ENCODE measurements around the gene TOPBP1.
"Not testable (repeated sequence)": the region's sequence is repeated elsewhere in the genome, so short reads cannot be mapped to it uniquely, and the experiment has no call there.

Gene TOPBP1

DNA sequence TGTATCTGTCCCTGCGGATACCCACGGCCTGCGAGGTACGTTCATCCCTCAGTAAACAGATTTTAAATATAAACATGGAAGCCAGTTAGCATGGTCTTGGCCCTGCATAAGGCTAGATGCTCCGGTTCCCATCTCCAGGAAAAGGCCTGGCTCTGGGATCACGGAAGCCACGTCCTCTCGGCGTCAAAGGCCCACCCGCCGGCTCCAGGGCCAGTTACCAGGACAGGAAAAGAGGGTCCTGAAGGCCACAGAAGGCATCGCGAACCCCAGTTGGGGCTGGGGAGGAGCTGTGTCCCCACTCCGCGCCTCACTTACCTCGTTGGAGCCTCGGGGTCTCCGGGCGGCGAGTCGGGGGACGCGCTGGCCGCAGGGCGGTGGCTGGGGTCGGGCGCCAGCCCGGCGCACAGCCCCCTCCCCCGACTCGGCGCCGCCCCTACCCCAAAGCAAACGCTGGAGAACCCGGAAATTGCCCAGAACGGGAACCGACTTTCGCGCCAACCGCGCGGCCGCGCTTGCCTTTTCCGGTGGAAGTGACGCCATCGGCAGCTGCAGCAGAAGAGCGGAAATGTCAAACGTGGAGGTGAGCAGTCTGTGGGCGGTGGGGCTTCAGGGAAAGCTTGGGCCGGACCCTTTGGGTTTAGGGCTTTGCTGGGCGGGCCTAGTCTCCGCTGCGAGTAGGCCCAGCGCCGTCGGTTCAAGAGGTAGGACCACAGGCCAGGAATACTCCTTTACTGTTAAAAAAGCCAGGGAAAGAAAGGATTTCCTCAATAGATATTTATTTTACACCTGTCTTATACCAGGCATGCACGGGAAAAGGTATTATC, at the start of gene TOPBP1:
TOPBP1 (minus strand) TSS at position 488 of the 824 bp plus-strand sequence. CDS start 814 bp downstream, outside the sequence.
- DNase-seq: peak; percentile 95

DNA sequence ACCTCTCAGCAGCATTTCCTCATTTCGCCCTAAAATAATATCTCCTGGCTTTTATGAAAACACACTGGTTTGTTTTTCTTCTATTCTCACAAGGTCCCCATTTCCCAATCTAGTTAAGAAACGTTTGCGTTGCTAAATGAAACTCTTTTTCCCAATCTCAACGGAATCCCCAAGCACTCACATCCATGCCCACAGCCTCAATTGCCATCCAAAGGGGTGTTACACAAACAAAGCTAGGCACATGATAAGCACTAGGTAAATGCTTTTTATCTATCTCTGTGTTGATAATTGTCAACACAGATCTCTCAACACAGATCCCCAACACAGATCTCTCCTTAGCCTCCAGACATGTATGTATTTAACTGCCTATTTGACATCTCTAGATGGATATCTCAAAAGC, 49.3 kb upstream of the TOPBP1 start:
- DNase-seq: no peak

DNA sequence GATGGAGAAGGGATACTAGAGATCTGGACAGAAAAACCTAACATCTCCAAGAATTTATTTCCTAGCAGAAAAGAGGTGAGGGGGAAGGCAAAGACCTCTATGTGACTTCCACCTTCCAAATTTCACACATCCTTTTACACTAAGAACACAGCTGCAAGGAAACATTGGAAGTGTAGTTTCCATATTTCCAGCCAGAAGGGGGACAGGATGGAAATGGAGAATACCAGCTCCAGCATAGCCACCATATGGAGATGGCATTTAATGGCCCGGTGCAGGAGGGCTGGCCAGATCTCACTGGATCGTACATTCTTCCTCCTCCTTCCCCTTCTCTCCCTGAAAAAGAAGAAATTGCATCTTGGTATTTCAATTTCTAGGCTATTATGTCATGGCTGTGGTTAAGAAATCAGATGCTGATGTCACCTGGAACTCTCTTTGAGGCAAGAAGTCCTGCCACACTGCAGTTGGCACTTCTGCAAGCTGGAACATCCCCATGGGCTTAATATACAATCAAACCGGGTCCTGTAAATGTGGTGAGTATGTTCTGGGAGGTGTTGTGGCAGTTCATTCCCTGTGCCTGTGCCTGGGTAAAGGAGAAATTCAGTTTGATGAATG, 47.5 kb upstream of the TOPBP1 start:
- DNase-seq: no peak

DNA sequence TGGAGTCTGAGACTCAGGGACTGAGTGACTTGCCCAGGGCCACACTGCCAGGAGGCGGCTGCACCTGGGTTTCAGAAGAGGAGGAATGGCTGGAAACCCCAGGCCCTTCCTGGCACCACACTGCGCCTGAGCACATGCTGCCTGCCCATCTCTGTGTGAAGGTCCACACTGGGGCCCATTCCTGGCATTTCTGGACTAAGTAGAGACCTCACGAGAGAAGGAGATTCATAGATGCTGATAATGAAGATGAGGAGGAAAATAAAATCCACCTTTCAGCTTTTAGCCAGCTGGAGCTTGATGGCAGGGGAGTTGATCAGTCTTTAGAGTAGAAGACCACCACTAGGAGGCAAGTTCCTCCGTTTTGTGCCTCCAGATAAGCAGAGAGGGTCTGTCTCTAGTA, 44.3 kb upstream of the TOPBP1 start:
- no peak for DNase-seq

DNA sequence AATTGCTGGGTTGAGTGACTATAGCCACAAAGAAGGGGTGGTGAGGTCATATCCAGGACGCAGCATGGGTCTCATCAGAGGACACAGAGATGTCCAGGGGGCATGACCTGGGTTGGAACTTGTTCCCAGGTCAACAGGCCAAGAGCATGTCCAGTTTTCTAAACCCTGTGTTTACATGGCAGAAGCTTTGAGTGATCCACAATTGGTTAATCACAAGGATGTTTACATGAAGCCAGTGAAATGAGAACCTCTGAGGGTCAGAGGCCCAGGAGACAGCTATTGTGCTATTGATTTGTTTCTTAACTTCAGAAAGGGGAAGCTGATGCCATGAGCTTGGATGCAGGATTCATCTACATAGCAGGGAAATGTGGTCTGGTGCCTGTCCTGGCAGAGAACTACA, 42.2 kb upstream of the TOPBP1 start:
- no peak for DNase-seq

DNA sequence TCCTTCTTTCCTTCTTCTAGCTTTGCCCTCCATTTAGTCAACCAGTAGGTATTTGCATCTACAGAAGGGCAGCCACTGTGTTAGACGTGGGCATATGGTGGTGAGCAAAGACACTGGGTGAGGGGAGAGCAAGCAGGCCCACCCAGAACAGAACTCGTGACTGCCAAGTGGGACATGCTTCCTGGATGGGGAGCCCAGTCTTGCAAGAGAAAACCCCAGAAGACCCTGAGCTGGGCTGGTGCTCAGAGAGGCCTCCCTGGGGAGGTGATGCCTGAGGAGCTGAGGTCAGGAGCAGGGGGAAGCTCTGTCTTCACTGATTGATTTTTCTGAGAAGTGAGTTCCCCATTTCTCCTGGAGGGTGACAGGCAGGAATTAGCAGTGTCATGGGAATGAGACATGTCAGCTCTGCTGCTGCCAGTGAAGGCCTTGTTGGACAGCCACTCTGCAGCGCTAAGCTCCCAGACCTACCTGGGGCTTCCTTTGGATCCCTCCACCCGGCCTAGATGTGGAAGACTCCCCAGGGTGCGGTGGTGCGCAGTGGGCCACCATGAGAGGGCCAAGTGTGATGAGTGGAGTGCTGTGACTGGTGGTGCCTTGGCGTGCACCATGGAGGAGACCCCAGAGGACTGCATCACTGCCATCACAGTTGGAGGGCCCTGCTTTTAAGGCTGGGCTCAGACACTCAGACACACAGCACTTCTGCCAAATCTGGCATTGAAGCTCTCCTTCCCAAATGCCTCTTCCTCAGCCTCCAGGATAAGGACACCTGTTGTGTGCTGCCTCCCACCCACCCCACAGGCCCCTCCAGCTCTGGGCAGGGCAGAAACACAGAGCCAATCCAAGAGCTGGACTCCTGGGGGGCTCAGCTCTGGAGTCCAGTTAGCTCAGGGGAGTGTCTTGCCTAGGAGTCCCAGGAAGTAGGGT, 40.0 kb upstream of the TOPBP1 start:
- DNase-seq: no peak

DNA sequence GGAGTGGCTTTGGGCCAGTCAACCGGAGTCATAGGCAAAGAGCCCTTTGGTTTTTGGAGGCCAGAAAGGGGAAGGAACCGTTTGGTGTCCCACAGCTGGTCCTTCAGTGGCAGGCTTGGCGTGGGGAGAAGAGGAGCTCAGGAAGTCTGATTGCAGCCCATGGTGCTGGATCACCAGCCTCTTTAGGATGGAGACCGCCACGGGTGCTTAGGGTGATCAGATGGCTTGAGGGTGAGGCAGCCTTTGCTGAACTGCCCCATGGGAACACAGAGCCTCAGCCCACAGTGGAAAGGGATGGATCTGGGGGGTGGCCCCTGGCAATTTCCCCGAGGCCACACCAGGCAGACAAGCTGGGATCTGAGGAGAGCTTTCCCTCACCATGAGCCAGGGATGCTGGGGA, 38.6 kb upstream of the TOPBP1 start:
- DNase-seq: no peak

DNA sequence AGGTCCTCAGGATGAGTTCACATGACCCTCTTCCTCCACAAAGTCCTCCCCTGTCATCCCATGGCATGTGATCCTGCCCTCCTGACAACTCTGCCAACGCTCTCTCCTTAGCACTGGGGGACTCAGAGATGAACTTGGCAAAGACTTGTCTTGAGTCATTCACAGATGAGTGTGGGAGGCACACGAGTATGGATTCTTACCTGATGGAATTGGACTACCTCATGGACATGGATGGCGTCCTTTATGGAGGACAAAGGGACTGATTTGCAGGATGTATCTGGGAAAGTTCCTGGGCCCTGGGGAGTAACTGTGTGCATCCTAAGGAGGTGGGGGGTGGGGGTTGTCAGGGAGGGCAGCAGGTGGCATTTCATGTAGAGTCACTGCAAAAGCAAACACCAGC, 38.2 kb upstream of the TOPBP1 start:
- no peak for DNase-seq

DNA sequence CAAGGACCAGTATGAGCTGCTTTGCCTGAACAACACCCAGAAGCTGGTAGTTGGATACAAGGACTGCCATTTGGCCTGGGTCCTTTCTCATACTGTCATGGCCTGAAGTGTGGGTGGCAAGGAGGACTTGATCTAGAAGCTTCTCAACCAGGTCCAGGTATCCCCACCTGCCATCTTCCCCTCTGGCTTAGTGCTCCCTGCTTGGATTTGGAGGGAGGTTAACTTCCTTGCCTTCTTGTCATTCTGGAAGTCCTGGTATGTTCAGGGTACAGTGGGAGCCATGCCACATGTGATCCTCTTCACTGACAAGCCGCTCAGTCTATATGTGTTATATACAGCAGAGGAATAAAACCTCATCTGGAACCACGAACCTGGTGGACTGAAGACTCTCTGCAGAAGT, 37.7 kb upstream of the TOPBP1 start:
- DNase-seq: no peak

DNA sequence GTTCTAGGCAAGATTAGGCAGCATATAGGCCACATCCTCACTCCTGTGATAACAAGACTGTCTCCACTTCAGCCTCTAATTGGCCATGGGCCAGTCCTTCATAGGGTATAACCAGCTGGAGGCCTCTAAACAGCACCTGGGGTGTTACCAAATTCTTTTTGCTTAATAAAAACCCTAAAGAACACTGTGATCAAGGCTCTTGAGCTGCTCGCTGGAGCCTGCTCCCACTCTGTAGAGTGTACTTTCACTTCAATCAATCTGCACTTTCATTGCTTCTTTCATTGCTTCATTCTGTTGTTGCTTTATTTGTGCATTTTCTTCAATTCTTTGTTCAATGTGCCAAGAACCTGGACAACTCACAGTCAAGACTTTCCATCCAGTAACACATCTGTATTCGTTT, 36.2 kb upstream of the TOPBP1 start:
- no peak for DNase-seq

DNA sequence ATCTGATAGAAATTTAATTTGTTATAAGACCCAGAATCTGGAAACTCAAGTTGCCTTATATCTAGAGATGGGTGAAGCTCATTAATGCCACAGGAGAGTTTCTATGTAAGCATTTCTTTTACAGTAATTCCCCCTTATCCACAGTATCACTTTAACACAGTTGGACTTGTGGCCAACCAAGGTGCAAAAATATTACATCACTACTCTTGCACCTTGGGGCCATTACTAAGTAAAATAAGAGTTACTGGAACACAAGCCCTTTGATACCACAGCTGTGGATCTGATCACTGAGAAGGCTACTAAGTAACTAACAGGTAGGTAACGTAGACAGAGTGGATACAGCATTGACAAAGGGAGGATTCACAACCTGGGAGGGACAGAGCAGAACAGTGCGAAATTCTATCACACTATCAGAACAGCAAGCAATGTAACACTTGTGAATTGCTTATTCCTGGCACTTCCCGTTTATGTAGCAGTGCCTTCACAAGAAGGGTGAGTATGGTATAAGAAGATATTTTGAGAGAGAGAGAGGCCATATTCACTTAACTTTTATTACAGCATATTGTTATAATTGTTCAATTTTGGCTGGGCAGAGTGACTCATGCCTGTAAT, 33.9 kb upstream of the TOPBP1 start:
- no peak for DNase-seq

DNA sequence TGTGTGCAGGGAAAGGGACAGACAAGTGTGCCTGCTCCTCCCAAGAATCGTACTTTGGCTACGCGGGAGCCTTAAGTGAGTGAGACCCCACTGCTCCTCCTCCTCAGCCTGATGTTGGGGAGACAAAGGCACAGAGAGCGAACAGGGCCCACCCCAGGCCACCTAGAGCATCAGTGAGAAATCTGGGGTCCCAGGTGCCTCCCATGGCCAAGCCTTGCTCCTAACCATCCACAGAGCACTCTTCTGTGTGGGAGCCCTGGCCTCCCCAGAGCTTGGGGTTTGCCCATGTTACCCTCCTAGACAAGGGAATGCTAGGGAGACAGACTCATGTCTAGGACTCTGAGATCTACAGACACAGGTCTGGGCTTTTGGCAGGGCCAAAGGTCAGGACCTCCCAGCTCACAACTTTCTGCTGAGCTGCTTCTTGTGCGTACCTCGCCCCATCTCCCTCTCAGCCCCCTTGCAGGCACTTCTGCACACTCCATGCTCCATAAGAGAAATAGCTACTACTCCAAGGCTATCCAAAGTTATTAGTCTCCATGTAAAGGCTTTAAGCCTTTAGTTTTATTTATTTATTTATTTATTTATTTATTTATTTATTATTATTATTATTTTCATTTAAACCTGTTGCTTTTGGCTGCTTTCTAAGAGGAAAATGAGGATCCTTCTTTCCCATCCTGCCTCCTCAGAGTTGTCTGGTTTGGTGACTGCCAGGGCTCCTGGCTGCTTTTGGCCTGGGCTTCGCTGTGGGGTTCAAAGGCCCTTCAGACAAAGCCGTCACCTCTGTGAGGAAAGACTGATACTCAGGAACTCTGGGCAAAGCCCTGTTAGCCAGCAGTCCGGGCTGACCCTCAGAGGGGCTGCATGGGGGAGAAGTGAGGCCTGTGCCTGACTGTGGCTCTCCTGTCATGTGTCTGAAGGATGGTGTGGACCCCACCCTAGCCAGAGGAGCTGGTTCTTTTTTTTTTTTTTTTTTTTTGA, 32.8 kb upstream of the TOPBP1 start:
- DNase-seq: no peak

DNA sequence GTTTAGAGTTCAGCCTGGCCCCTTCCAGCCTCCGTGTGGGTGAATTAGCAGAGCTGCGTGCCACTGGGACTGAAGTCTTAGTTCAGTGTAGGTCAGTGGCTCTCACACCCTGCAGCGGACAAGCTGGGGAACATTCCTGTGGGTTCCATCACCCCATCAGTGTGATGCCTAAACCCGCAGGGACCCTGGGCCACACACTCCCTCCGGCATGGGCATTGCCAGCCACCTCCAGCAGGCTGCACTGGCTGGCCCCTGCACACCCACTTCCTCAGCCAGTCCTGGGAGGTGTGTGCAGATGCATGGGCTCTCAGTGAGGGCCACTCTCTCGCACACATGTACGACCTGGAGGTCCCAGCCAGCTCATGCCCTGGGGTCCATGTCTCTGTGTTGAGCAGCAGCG, 32.1 kb upstream of the TOPBP1 start:
- no peak for DNase-seq

DNA sequence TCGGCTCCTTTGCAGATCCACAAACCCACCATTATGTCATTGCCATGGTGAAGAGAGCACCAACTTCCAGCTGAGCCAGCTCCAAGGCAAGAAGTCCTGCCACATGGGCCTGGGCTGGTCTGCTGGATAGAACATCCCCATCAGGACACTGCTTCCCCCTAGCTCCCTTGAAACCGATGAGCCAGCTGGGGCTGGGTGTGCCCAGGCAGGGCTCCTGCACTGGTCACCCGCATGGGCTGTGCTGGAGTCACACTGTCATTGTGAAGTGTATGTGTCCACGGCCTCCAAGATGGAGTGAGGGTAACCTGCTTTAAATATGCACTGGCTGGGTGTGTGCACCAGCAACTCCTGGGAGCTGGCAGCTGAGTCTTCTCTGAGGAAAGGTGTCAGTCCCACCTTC, 31.0 kb upstream of the TOPBP1 start:
- no peak for DNase-seq

DNA sequence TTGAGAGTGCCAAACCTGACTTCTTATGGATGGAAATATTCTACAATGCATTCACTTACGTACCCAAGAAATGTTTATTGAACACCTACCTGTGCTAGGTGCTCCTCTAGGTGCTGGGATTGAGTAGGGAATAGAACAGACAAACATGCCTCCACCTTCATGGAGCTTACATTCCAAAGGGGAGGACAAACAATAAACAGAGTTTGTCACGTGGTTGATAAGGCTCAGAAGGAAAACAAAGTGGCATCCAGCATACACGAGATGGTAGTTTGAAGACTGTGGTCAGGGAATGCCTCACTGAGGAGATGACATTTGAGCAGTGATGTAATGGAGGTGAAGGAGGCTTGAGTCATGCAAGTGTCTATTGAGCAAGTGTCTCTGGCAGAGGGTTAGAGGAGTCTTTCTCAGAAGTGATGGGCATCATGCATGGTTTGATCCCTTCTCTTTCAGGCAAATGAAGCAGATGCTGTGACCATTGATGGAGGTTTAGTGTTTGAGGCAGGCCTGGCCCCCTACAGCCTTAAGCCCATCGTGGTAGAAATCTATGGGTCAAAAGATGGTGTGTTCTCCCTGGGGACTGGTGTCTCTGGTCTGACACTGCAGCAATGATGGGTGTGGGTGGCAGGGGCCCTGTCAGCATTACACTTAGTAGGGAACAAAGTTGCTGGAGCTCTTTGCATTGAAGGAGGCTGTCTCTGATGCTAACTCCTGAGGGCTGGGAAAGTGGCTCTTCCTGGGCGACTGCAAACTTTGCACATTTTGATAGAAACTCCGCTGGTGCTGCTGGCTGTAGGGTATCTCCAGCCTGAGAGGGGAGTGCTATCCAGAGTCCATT, 29.7 kb upstream of the TOPBP1 start:
- no peak for DNase-seq

DNA sequence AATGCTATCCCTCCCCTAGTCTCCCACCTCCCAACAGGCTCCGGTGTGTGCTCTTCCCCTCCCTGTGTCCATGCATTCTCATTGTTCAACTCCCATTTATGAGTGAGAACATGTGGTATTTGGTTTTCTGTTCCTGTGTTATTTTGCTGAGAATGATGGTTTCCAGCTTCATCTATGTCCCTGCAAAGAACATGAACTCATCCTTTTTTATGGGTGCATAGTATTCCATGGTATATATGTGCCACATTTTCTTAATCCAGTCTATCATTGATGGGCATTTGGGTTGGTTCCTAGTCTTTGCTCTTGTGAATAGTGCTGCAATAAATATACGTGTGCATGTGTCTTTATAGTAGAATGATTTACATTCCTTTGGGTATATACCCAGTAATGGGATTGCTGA, 16.3 kb upstream of the TOPBP1 start:
- DNase-seq: not testable (repeated sequence)

DNA sequence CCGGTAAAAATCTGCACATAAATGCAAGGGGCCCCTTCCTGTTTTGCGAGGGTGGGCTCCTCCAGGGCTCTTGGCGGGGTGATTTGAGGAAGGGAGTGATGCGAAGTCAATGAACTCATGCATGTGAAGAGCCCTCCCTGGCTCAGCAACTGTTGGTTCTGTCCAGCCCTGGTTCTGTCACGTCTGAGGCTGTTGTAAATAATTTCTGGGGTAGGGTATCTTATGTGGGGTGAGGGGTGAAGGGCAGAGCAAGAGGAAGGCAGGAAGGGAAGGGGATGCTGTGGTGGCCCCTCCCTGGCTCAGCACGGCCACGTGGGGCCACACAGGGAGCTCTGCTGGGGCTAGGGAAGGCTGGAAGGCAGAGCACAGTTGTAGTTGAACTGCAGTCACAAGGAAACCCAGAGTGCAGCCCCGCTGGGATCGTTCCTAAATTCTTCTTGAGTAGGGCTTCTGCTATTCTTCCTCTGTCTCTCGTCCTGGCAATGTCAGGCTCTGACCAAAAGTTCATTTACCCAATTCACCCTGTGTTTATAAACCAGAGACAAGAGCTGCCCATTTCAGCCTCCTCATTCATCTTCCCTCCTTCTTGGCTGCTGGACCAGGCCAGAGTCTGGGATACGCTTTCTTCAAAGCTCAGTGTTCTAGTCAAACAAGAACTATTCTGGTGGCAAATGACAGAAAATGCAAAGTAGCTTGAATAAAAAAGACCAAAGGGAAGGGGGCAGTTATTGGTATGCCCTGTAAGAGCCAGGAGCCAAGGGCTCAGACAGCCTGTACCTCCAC, 14.8 kb upstream of the TOPBP1 start:
- no peak for DNase-seq

DNA sequence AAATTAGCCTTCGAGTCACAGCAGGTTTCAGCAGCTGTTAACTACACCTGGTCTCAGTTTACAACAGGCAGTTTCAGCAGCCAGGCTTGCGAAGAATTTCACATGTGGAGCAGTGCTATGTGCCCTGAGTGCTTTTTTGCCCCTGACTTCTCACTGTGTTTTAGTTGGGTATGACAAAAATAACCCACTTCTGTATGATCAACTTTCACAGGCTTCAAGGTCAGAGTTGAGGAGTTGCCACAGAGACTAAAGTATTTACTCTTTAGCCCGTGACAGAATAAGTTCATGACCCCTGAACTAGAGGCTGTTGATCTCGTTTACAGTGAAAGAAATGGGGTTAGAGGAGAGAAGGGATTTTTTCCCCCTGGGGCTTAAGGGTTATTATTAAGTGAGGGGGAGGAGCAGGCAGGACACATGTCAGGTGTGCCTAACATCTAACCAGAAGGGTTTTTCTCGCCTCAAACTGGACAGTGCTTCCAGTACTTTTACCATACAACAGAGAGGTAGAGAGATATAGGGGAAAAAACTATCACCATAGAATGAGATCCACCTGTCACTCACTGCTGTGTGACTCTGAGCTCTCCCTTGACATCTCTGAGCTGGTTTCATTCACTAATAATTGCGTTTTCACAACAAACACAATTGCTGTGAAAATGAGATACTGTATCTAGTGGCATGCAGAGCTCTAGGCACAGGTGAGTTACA, 14.0 kb upstream of the TOPBP1 start:
- DNase-seq: no peak

DNA sequence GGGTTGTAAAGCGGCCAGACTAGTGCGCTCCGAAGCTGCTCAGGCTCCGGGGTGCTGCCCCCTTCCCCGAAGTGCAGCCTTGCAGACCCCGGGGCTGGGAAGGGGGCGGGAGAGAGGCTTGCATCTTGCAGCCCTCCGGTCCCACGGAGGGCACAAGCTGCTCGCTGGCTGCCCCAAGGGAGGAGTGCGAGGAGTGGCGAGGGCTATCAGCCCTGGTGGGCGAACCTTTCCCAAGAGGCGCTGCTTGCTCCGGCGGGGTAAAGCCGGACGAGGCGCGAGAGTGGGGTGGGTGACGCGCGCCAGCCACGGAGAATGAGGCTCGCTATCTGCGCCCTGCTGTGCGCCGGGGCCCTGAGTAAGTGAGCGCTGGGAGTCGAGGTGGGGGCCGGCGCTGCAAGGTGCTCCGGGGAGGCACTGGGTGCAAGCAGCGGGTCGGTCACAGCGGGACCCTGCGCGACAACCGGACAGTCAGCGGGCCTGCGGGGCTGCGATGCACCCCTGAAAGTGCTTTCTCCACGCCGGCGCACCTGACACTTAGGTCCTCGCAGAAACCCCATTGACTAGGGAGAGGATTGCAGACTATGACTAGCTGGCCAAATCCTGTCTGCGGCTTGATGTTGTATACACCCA, 12.7 kb upstream of the TOPBP1 start:
- no peak for DNase-seq

Measured in NCI-H1105 treated with DMSO at 0.1 percent for 48 hours (cell line).